H7 (cell line): ENCODE data around the gene C1QTNF12. TPM values are rescaled to one million over a fixed set of nuclear protein-coding genes. Genes with fewer than 3 reads are reported as not detected.

Experiments
- DNase-seq: peaks from one replicate; pipeline ENCODE4 v3.0.0; 2012
- H3K27me3 ChIP-seq: 2 replicates; pipeline ENCODE4 v1.6.0; 2011; ENCODE audit warnings: mild to moderate bottlenecking, low read length; ENCODE audit not compliant: control insufficient read depth, insufficient read depth
- H3K36me3 ChIP-seq: replicated peaks from 2 replicates; pipeline ENCODE4 v1.5.1; 2011; ENCODE audit warnings: low read length; ENCODE audit not compliant: control insufficient read depth, insufficient read depth
- H3K4me3 ChIP-seq: 2 replicates; pipeline ENCODE4 v1.5.1; 2011; ENCODE audit warnings: low read depth, mild to moderate bottlenecking, control low read depth, low read length, moderate library complexity; ENCODE audit not compliant: insufficient read depth
- total RNA-seq: library from RNA; depleted of rRNA; stranded (reverse); fragments of >200 nt; shearing (Covaris generic); gene quantifications from 2 replicates; pipeline ENCODE4 v1.2.3, GENCODE V29; 2014

C1QTNF12 gene
- total RNA-seq, 1 experiment from 2014 or later: 3.6 TPM

DNA sequence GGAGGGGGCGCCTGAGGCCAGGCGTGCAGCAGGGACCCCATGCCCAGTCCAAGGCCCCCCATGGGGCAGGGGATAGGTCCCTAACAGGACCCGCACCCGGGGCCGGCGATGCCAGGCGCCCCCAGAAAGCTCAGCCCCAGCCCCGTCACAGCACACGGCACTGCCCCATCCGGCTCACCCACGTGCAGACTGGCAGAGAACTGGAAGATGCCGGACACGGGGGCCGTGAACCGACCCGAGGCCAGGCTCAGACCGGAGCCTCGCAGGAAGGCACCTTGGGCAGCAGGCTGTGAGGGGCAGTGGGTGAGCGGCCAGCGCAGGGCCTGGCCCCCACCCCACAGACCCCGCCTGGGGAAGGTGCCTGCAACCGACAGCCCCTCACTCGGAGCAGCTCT, 3.3 kb downstream of the C1QTNF12 start:
- H3K4me3 ChIP-seq: no peak overlapping the region
- DNase-seq: no peak
- no peaks in the 10 kb centered on the region for H3K36me3 ChIP-seq
- no peaks in the 10 kb centered on the region for H3K27me3 ChIP-seq

DNA sequence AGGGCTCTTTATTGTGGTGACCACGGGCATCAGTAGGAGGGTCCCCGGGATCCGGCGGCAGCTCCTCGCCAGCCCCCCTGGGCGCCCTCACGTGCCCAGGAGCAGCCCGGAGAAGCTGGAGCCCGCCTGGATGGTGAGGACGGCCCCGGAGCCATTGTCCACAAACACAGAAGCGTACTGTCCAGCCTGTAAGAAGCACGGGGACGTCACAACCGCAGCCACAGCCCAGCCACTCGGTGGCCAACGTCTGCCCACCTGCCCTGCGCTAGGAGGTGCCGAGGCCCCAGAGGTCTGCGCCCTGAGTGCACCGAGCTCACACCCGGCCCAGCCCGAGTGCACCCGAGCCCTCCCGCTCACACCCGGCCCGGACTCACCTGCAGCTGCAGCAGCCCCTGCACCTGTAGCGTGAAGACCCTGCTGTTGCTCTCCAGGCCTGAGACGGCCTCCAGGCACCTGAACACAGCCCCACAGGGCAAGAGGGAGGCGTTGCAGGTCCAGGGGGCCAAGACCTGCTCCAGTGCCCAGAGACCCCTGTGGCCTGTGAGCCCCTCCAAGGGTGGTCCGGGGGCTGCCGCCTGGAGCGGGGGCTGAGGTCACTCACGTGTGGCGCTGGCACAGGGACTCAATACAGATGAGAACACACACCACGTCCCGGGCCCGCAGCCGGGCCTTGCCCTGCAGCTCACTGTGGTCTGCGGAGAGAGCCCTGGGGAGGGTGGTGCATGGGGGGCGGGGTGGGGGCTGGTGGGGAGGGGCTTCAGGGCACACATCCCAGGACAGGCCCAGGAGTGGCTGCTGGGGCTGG, 3.9 kb downstream of the C1QTNF12 start:
- Histone ChIP-seq H3K27me3 (no peaks in the 10 kb centered on the region), H3K4me3 (no peak overlapping the region), H3K36me3 (no peaks in the 10 kb centered on the region)
- DNase-seq: no peak

DNA sequence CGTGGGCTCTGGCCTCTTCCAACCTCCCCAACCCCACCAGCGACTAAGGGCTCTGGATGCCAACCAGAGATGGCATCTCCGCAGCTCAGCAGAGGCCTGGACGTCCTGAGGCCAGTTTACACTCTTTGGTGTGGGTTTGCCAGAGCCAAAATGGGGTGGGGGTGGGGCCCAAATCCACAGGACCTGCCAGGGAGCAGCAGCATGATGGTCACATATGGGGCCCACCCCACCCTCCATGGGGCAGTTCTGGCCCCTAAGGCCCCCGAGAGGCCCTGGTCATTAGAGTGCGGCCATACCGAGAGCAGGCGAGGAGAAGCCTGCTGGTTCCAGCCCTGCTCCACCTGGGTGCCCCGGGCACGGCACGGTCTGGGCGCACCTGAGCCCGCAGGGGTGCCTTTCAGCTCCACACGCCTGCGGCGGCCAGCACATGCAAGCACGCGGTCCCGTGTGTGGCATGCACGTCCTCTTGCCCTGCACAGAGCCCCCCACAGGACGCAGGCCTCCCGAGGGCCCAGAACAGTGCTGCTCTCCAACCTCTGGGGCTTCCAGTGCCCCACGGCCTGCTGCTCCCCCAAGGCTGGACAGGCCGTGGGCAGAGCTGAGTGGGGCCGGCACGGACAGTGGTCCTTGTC, 4.8 kb downstream of the C1QTNF12 start:
- H3K27me3 ChIP-seq: no peaks in the 10 kb centered on the region
- H3K36me3 ChIP-seq: no peaks in the 10 kb centered on the region
- no peak for DNase-seq
- no peak overlapping the region for H3K4me3 ChIP-seq

DNA sequence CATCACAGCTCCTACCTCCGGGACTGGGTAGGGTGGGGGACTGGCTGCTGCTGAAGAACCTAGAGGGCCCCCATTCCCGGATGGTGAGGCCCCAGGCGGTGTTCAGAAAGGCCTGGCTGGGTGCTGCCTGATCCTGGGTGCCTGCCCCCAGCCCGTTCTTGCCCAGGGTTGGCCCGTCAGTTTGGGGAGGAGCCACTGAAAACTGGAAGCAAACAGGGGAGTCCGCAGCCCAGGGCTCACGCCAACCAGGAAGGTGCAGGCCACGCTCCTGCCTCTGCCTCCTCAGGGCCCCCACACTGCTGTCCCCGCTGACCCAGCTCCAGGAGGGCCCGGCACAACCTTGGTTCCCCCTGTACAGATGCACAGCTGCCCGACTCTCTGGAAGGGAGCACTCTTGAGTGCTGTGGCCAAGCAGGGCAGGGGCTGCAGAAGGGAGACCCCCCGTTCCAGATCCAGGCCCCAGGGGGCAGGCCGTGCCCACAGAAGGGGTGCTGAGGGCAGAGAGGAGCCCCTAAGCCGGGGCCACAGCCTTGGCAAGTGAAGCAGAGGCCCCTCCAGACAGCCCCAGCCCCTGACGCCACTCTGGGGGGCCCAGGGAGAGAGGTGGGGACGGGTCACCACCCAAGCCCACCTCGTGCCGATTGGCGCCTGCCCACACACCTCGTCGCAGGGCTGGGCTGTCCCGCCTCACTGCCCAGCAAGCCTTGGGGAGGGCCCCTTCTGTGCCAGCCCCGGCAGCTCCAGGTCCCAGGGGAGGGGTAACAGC, 5.5 kb downstream of the C1QTNF12 start:
- no peak for DNase-seq
- H3K36me3 ChIP-seq: no peaks in the 10 kb centered on the region
- H3K4me3 ChIP-seq: no peak overlapping the region
- H3K27me3 ChIP-seq: no peaks in the 10 kb centered on the region

DNA sequence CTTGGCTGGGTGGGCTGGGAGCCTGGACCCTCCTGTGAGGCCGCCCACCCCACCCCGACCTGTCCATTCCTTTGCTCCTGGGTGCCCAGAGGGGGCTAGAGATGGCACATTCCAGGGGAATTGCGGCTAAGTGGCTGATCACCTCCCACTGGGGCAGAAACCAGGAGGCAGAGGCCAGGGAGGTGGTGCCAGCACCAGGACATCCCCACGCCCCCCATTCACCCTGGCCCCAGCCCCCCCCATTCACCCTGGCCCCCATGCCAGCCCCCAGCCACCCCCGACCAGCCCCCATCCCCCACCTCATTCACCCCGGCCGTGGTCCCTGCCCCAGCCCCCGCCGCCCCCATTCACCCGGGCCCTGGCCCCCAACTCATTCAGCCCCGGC, 6.2 kb downstream of the C1QTNF12 start:
- H3K4me3 ChIP-seq: no peak overlapping the region
- no peaks in the 10 kb centered on the region for H3K27me3 ChIP-seq
- H3K36me3 ChIP-seq: no peaks in the 10 kb centered on the region
- DNase-seq: no peak

DNA sequence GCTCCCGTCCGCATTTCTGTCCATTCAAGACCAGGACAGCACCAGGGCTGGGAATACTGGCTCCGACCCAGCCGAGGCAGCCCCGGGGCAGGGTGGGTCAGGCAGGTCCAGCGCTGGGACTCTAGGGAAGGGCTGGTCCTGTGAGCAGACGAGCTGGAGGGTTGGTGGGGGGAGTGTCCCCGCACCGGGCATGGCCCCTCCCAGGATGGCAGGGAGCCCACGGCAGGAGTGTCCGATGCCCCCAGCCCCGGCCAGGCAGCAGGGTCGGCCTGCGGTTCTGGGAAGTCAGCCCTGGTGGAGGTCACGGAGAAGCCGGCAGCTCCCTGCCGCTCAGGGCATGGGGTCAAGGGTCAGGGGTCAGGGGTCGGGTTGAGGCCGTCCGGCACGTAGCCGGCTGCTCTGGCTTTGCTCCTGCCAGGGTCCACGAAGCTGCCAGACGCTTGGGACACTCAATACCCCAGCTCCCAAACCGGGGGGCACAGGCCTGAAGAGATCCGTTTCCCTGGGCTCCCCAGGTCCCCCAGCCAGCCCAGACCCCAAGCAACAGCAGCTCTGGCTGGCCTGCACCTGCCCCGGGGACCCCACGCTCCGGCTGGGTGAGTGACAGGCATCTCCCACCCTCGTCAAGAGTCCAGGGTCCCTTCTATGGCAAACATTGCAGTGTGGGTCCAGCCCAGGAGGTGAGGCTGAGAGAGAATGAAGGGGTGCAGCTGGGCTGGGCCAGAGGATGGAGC, 6.7 kb downstream of the C1QTNF12 start:
- DNase-seq: no peak
- Histone ChIP-seq H3K27me3 (no peaks in the 10 kb centered on the region), H3K36me3 (no peaks in the 10 kb centered on the region), H3K4me3 (no peak overlapping the region)

DNA sequence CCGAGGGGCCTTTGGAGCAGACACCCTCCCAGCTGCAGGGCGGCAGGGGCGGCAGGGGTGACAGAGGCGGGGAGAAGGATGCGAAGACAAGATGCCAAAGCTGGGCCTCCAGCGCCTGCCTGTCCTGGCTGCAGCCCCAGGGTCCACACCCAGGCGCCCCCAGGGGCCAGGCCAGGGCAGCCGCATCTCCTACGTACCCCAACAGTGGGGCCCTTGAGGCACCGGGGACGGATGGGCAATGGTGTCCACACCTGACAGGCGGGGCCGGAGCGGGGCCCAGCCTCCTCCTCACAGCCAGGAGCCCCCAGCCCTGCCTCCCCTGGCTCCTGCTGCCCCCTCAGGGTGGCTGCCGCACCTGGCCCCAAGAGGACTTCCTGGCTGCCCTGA, 7.3 kb downstream of the C1QTNF12 start:
- Histone ChIP-seq H3K36me3 (no peaks in the 10 kb centered on the region), H3K4me3 (no peak overlapping the region), H3K27me3 (no peaks in the 10 kb centered on the region)
- DNase-seq: peak; percentile 85

DNA sequence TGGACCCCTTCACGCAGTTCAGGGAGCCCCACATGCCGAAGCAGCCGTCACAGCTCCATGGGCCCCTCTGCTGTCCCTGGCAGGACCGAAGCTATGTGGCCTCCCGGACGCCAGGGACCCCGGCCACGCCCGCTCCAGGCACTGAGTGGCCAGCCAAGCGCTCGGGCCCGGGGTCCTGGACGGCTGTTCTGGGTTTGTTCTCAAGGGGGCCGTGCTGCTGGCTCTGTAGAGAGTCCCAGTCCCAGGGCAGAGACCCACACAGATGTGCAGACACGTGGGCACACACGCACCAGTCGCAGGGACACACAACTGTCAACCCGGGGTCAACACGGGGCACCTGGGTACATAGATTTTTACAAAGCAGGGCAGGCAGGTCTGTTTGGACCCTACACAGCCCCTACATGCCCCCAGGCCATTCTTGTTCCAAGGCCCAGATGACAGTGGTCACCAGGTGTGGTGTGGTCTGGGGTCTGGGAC, 7.8 kb downstream of the C1QTNF12 start:
- no peaks in the 10 kb centered on the region for H3K36me3 ChIP-seq
- no peaks in the 10 kb centered on the region for H3K27me3 ChIP-seq
- no peak overlapping the region for H3K4me3 ChIP-seq
- DNase-seq: no peak

DNA sequence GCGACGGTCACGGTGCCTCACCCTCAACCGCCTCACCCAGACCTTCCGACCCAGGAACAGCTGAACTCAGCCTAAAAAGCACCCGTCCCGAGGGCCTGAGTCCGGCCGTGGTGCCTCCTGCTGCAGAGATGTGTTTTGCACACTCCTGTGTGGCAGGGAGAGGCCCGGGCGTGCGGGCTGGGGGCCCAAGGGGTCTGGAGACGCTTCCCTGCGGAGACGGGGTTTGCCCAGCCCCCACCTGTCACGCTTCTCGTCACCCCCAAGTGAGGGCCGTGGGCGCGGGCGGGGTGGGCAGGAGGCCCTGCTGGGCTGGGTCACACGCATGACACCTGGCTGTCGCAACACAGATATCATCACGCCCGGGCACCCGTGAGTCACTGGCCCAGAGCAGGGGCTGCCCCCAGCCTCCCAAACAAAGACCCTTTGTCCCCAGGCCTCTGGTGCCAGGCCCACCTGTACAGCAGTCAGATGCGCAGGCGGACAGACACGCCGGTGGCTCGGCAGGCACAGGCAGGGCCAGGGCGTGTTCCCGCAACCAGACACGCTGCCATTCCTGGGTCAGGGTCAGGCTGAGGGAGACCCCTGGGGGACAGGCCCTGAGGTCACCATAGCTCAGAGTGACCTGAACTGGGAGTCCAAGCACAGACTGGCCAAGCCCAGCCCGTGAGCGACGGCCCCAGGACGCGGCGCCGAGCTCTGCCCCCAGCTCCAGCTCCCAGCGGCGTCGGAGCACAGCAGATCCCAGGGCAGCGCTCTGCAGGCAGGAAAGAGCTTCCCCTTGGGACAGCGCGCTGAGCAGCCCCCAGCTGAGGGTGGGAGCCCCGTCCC, 8.4 kb downstream of the C1QTNF12 start:
- H3K4me3 ChIP-seq: no peak overlapping the region
- H3K36me3 ChIP-seq: no peaks in the 10 kb centered on the region
- H3K27me3 ChIP-seq: no peaks in the 10 kb centered on the region
- no peak for DNase-seq

DNA sequence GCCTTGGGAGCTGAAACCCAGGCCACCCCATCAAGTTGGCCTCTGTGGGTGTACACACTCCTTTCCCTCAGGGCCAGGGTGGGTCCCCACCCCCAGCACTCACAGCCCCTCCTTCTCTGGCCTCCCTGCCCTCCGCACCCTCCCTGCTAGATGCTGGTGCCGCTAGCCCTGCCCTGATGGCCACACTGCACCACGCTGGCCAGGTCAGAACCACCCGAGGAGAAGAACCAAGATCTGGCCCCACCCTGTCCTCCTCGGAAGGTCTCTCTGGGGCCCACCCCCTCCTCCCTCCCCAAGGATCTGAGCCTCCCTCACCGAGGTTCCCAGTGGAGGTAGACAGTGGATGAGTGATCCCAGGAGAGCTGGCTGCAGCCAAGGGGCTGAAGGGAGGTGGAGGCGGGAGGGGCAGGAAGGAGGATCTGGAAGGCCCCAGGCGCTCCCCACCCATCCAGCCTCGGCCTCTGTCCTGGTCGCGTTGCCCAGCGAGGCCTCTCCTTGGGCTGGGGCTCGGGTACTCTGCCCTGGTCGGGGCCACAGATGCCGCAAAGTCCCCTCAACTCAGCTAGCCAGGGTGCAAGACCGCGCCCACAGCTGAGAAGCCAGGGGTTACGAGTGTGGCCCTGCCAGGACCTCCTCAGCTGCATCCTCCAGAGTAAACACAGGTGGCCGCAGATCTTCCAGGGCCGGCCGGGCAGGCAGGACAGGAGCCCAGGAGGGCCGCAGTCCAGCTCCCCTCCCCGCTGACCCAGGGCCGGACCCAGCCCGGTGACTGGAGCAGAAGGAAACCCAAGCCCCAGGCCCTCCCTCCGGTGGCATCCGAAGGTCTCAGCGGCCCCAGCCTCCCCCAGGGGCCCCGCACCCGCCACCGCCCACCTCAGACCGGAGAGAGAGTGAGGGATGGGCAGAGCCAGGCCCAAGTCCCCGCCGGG, 9.3 kb downstream of the C1QTNF12 start:
- DNase-seq: peak; percentile 83
- Histone ChIP-seq H3K36me3 (no peaks in the 10 kb centered on the region), H3K27me3 (no peaks in the 10 kb centered on the region), H3K4me3 (no peak overlapping the region)

DNA sequence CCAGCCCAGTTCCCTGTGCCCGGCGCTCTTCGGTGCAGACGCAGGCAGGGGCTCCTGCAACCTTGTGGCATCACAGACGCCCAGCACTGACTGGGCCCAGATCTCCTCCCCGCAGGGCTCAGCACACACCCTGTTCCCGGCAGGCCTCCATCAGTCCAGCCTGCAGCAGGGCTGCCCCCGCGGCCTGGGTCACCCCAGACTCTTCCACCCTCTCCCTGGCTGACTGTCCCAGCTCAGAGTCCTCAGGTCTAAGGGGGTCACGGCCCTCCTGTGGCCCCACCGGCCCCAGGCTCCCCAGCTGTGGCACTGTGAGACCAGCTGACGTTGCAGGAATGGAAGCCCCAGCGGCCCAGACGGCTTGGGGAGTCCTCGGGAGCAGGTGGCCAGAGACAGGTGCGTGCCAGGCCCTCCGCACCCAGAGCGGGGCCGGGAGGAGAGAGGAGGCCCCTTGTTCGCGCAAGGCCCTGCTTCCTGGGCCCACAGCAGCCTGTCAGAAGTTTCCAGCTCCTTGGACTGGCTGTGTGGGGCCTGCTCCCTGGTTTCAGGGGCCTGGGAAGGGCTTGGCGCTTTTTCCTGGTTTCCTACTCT, 10.3 kb downstream of the C1QTNF12 start:
- Histone ChIP-seq H3K36me3 (no peaks in the 10 kb centered on the region), H3K27me3 (no peaks in the 10 kb centered on the region), H3K4me3 (no peak overlapping the region)
- DNase-seq: peak; percentile 63

DNA sequence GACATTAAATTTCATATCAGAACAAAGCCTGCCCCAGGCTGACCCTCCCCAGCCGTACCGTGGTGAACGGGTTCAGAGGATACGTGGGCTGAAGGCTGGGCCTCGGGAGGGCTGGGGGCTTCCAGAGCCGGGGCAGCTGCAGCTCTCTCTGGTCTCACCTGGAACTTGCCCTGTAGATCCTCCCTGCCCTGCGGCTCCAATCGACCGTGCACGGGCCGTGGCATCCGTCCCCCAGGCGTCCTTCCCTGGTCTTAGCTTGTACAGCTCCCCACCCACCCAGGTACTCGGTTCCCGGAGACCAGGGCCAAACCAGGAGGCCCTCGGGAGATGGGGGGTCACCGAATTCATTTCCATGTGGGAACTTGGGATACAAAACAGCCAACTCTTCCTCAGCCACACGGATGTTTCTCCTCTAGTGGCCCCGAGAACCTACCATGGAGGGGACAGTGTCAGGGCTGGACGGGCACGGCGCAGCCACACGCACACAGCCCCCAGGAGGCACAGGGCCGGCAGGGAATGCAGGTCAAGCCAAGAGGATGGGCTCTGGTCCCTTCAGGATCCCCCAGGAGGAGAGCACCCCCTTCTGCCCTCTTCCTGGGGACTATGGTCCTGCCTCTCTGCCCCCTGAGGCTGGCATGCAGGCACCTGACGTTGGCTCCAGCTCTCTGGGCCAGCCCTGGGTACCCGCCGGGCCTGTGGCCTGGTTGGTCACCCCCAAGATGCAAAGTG, 11.3 kb downstream of the C1QTNF12 start:
- Histone ChIP-seq H3K27me3 (no peaks in the 10 kb centered on the region), H3K4me3 (no peak overlapping the region), H3K36me3 (no peaks in the 10 kb centered on the region)
- DNase-seq: no peak
